GM18868 (cell line): ENCODE results near the gene DEFB119.
"Not testable (repeated sequence)": the region's sequence is repeated elsewhere in the genome, so short reads cannot be mapped to it uniquely, and the experiment has no call there.

Experiments
- ATAC-seq: cut with Tn5 transposase; IDR thresholded peaks from one replicate; pipeline ENCODE4 v1.9.1; 2021; ENCODE audit warnings: mild to moderate bottlenecking, moderate library complexity; ENCODE audit not compliant: unreplicated experiment

The DEFB119 gene, protein sequence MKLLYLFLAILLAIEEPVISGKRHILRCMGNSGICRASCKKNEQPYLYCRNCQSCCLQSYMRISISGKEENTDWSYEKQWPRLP

DNA sequence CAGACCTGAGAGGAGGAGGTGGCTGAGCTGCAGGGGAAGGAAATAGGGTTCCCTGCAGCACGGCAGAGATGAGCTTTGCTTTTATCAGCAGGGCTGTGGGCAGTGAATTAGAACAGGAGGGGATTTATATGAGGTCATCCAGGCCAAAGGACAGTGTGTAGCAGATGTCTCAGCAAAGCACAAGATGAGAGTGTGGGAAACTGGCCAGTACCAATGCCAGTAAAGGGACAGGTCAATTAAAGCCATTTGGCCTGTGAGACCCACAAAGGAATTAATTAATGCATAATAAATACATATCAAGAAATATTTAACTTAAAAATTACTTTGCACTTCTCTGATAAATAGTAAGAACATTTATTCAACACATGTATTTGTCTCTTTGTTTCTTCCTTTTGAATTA lies at the start of gene DEFB119:
TSS of gene DEFB119 (minus strand) at position 101 of the 400 bp plus-strand sequence. CDS start 107 bp downstream, outside the sequence.
- ATAC-seq: no peak

DNA sequence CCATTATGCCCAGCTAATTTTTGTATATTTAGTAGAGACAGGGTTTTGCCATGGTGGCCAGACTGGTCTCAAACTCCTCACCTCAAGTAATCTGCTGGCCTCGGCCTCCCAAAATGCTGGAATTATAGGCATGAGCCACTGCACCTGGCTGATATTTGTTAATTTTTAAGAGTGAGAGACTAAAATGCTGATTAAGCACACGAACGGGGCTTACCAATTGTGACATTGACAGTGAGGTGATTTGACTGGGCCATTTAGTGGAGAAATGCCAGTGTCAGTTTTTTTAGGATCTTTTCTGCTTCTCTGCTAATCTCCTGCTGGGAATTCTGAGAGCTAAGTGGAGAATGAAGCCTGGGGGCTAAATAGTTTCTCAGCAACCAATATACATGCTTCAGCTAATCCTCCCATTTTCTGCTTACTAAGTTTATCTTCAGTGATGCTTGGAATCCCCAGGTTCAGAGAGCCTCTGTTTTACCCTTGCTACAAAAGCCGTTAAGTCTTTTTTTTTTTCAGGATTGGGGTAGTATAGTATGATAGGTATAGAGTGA lies 40.3 kb upstream of the DEFB119 start:
- ATAC-seq: no peak

DNA sequence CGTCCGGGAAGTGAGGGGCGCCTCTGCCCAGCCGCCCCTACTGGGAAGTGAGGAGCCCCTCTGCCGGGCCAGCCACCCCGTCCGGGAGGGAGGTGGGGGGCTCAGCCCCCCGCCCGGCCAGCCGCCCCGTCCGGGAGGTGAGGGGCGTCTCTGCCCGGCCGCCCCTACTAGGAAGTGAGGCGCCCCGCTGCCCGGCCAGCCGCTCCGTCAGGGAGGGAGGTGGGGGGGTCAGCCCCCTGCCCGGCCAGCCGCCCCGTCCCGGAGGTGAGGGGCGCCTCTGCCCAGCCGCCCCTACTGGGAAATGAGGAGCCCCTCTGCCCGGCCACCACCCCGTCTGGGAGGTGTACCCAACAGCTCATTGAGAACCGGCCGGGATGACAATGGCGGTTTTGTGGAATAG lies 37.2 kb upstream of the DEFB119 start:
- ATAC-seq: not testable (repeated sequence)

DNA sequence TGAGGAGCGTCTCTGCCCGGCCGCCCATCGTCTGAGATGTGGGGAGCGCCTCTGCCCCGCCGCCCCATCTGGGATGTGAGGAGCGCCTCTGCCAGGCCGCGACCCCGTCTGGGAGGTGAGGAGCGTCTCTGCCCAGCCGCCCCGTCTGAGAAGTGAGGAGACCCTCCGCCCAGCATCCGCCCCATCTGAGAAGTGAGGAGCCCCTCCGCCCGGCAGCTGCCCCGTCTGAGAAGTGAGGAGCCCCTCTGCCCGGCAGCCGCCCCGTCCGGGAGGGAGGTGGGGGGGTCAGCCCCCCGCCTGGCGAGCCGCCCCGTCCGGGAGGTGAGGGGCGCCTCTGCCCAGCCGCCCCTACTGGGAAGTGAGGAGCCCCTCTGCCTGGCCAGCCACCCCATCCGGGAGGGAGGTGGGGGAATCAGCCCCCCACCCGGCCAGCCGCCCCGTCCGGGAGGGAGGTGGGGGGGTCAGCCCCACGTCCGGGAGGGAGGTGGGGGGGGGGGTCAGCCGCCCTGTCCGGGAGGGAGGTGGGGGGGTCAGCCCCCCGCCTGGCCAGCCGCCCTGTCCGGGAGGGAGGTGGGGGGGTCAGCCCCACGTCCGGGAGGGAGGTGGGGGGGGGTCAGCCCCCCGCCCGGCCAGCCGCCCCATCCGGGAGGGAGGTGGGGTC lies 36.6 kb upstream of the DEFB119 start:
- not testable (repeated sequence) for ATAC-seq

DNA sequence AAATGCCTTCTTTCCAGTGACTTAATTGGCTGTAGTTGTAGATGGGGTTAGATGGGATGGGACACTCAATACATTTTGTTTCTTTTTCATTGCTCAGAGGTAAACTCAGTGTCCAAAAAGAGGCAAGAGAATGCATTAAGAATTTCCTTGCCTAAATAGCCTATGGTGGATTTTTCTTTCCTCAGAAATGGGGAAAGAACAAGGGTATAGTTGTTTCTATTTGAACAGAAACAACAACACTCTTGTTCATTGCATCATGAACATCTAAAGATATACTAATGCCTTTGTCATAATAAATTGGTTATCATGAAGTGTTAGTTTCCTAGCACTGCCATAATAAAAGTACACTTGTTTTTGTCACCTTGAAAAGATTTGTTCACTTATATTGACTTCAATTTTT lies 35.4 kb upstream of the DEFB119 start:
- ATAC-seq: no peak

DNA sequence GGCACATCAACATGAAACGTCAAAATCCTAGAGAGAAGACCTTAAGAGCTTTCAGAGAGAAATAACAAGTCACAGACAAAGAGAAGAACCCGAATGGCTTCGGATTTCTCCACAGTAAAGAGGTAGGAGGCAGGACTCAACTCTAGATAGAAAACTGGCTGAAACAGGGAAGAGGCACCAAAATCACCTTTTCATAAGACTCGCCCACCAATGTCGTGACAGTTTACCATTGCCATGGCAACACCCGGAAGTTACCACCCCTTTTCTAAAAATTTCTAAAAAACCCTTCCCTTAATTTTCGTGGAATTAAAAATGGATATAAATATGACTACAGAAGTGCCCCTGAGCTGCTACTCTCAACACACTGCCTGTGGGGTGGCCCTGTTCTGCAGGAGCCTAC lies 27.9 kb upstream of the DEFB119 start:
- ATAC-seq: no peak

DNA sequence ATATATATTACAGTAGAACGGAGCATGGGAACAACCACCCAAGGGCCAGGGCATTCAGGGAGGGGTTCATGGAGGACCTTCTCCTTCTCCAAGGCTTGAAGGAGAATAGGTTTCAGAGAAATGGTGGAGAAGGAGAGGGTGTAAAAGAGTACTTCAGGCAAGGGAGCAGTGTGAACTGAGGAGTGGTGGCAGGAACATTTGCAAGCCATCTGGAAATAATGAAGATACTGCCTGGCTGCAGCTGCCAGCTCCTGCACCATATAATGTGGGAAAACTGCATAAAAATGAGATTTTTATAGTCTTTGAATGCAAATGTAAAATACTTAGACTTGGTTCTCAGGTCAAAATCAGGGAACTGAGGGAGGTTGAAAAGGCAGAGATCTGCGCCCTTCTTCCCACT lies 25.3 kb upstream of the DEFB119 start:
- no peak for ATAC-seq

DNA sequence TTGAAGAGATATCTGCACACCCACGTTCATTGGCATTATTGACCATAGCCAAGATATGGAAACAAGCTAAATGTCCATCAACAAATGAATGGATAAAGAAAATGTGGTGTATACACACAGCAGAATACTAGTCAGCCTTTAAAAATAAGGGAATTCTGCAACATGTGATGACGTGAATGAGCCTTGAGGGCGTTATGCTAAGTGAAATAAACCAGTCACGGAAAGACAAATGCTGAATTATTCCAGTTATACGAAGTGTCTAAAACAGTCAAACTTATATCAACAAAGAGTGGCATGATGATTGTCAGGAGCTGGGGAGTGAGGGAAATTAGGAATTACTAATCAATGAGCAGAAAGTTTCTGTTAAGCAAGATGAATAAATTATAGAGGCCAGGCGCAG lies 24.0 kb upstream of the DEFB119 start:
- no peak for ATAC-seq

DNA sequence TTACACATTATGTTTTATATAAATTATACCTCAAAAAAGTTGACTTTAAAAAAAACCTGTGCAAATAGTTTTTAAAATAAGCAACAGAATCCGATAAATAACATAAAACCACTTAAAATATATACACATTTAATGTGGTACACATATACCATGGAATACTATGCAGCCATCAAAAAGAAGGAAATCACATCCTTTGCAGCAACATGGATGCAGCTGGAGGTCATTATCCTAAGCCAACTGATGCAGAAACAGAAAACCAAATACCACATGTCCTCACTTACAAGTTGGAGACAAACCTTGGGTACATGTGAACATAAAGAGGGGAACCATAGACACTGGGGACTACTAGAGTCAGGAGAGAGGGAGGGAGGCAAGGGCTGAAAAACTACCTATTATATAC lies 19.6 kb upstream of the DEFB119 start:
- no peak for ATAC-seq

DNA sequence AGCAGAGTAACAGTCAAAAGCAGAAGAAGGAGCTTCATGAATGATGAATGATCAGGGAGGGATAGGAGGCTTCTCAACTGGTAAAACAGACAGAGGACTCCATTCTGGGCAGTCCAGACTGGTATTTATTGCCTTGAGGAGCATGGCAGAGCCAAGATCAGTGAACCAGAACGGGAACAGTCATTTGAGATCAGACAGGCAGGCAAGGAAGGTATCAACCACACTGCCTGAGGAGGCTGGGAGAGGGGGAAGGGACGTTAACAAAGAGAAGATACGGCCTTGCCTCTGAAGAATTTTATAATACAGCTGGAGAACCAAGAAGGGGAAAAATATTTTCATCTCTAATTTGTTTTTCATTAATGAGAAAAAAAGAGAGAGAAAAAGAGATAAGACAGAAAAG lies 15.7 kb upstream of the DEFB119 start, which contains the start of gene DEFB121:
TSS of gene DEFB121 (minus strand) at position 101 of the 400 bp plus-strand sequence. CDS start at position 38, 63 bp downstream.
- ATAC-seq: no peak

DNA sequence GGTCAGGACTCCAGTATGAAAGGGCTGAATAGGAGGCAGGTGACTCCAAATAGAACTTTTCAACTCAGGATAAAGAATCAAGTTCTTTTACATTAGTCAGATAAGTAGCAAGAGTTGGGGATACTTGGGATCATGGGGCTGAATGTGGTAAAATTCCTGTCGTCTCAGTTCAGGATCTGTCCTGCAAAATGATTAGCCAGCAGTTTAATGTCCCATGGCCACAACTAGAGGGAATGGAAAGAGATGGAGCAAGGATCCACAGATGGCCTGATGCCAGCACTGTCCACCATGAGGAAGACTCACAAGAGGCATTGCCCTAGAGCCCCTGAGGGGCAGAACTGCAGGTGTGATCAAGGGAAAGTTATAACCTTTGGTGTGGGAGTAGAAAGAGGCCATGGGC lies 13.5 kb upstream of the DEFB119 start:
- no peak for ATAC-seq

DNA sequence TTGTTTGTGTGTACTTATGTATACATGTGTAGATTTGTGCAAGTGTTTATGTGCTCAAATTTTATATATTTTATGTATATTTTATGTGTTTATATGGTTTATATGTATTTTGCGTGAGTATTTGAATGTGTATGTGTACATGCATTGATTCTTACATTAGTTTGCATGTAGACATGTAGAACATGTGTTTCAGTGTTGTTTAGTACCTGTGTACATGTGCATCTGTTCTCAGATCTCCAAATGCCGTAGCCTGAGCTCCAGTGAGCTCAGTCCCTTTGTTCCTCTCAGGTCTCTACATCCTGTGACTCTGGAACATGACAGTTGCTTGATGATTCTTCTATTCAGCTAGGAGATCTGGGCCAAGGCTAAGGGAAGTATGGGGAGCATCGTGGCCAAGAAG lies 4.5 kb upstream of the DEFB119 start:
- no peak for ATAC-seq

DNA sequence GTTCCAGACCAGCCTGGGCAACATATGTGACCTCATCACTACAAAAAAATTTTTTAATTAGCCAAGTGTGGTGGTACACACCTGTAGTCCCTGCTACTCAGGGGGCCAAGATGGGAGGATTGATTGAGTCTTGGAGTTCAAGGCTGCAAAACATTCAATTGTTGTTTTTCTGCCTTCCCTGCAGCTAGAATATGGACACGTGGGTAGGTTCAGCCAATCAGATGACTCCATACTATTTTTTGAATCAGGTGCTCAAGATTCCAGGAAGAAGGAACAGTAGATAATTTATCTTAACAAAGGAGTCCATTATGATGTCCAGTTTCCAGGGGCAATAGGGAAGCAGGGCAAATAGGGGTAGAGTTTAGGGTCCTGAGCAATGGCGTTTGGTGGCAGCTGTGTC lies 2.4 kb upstream of the DEFB119 start:
- no peak for ATAC-seq

DNA sequence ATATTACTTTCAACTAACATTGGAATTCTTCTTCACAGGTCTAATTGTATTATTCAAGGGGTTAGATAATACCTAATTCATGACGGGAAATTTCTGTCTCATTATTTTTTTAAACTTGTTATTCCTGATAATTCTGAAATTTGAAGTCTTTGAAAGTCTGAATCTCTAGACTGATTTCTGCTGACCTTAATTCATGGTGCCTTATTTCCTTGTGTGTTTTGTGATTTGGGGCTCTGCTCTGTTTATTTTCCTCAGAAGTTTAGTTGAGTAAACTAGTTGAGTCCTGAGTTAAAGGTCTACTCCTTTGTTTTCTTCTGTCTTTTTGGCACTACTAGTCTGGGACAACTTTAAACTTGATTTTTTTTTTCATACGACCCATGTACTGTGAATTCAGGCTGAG lies 16.0 kb downstream of the DEFB119 start:
- no peak for ATAC-seq

DNA sequence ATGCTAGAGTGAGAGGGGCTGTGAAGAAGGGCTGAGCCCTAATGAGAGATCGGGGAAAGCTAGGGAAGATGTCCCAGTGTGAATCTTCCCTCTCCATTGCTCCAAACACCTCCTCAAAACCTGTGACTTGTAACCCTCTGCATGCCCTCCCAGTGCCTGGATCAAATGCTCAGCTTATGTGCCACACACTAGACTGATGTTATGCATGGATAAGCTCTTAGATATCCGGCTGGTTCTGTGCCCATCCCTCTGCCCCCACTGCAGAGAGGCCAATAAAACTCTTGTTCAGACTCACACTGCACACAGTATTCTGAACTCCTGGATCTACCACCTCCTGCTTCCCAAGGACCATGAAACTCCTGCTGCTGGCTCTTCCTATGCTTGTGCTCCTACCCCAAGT lies 22.1 kb downstream of the DEFB119 start, which contains the start of gene DEFB118:
TSS of gene DEFB118 (plus strand) at position 301 of the 400 bp plus-strand sequence. CDS start at position 351, 50 bp downstream.
- no peak for ATAC-seq

DNA sequence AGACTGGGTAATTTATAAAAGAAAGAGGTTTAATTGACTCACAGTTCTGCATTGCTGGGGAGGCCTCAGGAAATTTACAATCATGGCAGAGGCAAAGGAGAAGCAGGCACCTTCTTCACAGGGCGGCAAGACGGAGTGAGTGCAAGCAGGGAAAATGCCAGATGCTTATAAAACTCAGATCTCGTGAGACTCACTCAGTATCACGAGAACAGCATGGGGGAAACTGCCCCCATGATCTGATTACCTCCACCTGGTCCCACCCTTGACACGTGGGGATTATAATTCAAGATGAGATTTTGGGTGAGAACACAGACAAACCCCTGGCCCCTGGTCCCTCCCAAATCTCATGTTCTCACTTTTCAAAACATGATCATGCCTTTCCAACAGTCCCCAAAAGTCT lies 26.1 kb downstream of the DEFB119 start:
- not testable (repeated sequence) for ATAC-seq

DNA sequence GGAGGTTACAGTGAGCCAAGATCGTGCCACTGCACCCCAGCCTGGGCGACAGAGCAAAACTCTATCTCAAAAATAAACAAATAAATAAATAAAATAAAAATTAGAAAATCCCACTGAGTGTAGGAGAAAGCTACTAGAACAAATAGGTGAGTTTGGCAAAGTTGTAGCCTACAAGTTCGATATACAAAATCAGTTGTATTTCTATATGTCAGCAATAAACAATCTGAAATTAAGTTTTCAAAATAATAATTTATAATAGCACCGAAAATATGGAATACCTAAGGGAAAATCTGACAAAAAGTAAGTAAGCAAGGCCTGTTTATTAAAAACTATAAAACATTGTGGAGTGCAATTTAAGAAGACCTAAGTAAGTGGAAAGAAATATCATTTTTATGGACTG lies 27.1 kb downstream of the DEFB119 start:
- ATAC-seq: no peak

DNA sequence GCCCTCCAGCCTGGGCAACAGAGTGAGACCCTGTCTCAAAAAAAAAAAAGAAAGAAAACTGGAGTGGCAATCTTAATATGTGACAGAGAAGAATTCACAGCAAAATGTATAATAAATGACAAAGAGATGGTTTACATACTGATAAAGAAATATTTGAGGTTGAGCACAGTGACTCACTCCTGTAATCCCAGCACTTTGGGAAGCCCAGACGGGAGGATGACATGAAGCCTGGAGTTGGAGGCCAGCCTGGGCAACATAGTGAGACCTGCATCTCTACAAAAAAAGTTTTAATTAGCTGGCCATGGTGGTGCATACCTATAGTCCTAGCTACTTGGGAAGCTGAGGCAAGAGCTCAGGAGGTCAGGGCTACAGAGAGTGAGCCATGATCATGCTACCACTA lies 34.4 kb downstream of the DEFB119 start:
- no peak for ATAC-seq

DNA sequence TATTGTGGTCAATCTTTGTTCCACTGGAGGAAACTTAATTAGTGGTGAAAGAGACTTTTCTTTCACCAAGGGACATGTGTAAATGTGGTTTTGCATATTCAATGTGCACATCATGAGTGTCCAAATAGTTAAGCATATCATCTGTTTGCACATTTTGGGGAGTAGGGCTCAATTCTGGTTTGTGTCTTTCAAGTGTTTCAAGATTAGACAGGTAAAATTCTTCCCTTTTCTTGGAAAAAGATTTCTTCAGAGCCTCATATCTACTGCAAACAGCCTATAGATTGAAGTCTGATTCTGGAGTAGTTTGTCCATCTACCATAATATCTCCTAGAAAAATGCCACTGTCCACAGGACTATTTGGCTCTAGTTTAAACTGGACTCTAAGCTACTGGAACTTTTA lies 48.9 kb downstream of the DEFB119 start:
- ATAC-seq: no peak

DNA sequence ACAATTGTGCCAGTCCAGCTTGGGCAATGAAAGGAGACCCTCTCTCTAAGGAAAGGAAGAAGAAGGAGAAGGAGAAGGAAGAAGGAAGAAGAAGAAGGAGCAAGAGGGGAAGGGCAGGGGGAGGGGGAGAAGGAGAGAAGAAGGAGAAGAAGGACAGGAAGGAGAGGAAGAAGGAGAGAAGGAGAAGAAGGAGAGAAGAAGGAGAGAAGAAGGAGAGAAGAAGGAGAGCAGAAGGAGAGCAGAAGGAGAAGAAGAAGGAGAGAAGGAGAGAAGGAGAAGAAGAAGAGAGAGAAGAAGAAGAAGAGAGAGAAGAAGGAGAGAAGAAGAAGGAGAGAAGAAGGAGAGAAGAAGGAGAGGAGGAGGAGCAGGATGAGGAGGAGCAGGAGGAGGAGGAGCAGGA lies 59.5 kb downstream of the DEFB119 start:
- no peak for ATAC-seq
